IPS-18a (cell line): ENCODE data around the gene CD4.

Experiments
- H3K27ac ChIP-seq: one replicate; pipeline ENCODE4 v1.5.1; 2013; ENCODE audit warnings: low read length
- H3K27me3 ChIP-seq: one replicate; pipeline ENCODE4 v1.6.1; 2013; ENCODE audit warnings: mild to moderate bottlenecking, low read length; ENCODE audit not compliant: control insufficient read depth, insufficient read depth
- H3K36me3 ChIP-seq: one replicate; pipeline ENCODE4 v1.6.1; 2013; ENCODE audit warnings: low read depth, low read length; ENCODE audit not compliant: control insufficient read depth
- H3K4me1 ChIP-seq: one replicate; pipeline ENCODE4 v1.6.1; 2013; ENCODE audit warnings: low read depth, low read length; ENCODE audit not compliant: control insufficient read depth
- H3K4me3 ChIP-seq: one replicate; pipeline ENCODE4 v1.5.1; 2013; ENCODE audit warnings: low read length
- H3K9ac ChIP-seq: one replicate; pipeline ENCODE4 v1.6.1; 2013; ENCODE audit warnings: mild to moderate bottlenecking, low read length, moderate library complexity
- H3K9me3 ChIP-seq: one replicate; pipeline ENCODE4 v1.6.1; 2013; ENCODE audit warnings: low read depth, low read length; ENCODE audit not compliant: control insufficient read depth

The CD4 gene

DNA sequence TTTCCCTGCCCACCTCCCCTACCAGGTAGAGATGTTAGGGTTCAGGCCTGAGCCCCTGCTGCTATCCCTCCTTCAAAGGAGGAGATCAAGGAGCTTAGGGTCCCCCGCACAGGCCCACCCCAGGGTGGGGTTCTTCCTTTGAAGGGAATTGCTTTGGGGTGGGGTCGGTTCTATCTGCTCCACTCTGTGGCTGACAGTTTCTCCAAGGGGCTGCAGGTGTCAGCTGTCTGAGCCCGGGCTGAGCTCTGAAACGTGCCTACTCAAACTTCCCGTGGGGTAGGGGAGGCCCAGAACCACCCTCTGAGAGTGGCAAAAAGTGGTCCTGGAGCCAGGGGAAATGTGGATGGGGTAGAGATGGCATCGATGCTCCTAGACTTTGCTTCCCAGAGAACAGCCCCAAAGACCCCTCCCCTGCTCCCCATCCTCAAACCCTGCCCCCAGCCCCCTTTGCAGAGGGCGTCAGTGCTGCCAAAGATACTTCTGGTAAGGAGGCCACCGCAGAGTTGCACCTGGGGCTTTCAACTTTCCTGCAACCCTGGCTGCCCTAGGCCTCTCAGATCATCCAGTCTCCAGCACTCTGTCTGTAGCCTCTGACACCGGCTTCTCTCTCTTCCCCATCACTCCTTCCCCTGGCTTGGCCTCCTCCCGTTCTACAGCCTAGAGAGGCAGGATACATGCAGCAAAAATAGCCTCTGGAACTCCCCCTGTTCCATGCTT lies 6.3 kb upstream of the CD4 start:
- Histone ChIP-seq H3K36me3 (no peaks in the 10 kb centered on the region), H3K9ac (no peak overlapping the region), H3K9me3 (no peaks in the 10 kb centered on the region), H3K27me3 (peaks cover 5% of the 10 kb centered on the region), H3K4me3 (no peak overlapping the region), H3K4me1 (peaks cover 8% of the 10 kb centered on the region), H3K27ac (no peak overlapping the region)

DNA sequence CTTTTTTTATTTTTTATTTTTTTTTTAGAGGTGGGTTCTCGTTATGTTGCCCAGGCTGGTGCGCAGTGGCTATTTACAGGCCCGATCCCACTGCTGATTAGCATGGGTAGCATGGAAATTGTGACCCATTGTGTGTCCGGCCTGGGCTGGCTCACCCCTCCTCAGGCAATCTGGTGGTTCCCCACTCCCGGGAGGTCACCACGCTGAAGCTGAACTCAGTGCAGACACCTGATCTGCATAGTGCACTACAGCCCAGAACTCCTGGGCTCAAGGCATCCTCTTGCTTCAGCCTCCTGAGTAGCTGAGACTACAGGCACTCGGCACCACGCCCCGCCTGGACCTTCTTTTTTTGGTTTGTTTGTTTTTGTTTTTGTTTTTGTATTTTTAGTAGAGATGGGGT lies 5.5 kb upstream of the CD4 start:
- Histone ChIP-seq H3K27me3 (no peaks in the 10 kb centered on the region), H3K4me1 (peaks cover 8% of the 10 kb centered on the region), H3K4me3 (no peak overlapping the region), H3K9ac (no peak overlapping the region), H3K36me3 (no peaks in the 10 kb centered on the region), H3K9me3 (no peaks in the 10 kb centered on the region), H3K27ac (no peak overlapping the region)

DNA sequence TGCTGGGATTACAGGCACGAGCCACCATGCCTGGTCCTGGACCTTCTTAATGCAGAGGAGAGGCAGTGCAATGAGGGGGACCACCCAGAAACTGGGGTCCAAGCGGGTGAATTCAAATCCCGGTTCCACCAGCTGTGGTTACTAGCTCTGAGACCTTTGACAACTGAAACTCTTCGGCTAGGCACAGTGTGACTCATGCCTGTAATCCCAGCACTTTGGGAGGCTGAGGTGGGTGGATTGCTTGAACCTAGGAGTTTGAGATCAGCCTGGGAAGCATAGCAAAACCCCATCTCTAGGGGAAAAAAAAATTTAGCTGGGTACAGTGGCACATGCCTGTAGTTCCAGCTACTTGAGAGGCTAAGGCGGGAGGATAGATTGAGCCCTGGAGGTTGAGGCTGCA lies 5.0 kb upstream of the CD4 start:
- no peaks in the 10 kb centered on the region for H3K36me3 ChIP-seq
- no peak overlapping the region for H3K9ac ChIP-seq
- no peak overlapping the region for H3K27ac ChIP-seq
- H3K4me1 ChIP-seq, result peaks cover 8% of the 10 kb centered on the region
- no peak overlapping the region for H3K4me3 ChIP-seq
- no peaks in the 10 kb centered on the region for H3K9me3 ChIP-seq
- no peaks in the 10 kb centered on the region for H3K27me3 ChIP-seq

DNA sequence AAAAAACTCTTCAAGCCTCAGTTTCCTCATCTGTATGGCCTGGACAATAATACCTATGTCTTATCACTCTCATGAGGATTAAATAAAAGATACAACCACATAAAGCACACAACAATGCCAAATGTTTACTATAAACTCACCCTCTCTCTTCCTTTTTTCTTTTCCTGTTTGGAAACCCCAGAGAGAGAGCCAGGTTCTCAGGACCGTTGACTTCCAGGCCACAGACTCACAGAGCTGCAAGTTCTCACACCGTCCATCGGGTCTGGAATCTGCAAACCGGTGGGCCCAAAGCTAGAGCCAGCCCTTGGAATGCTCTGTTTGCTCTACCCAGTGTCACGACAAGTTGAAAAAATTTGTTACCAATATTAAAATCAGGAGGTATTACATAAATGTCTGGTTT lies 4.6 kb upstream of the CD4 start:
- Histone ChIP-seq H3K36me3 (no peaks in the 10 kb centered on the region), H3K4me1 (peaks cover 8% of the 10 kb centered on the region)

DNA sequence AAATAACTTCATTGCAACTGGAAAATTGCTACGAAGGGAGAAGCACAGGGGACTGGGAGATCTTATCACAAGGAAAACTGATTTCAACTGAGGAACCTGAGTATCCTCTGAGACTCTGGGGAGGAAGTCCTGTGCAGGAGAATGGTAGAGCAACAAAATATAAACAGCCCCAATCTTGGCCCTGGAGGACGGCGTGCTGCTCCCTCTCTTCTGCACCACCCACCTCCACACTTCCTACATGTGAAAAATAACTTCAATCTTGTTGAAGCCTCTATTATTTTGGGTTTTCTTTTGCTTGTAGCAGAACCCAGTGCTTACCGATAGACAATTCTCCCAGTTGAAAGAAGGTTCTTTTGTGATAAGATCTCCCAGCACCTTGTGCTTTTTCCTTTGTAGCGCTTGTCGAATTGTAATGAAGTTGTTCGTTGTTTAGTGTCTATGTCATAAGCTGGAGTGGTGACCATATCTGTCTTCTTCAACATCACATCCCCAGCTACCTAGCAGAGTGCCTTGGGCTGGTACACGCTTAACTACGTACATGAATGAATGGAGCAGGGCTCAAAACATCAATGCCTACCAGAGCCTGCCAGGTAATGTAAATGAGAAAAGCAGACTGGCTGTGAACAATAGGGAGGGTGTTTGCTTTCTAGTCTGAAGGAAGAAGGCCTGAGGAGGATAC lies 2.8 kb upstream of the CD4 start:
- no peaks in the 10 kb centered on the region for H3K9me3 ChIP-seq
- H3K36me3 ChIP-seq, result no peaks in the 10 kb centered on the region
- no peaks in the 10 kb centered on the region for H3K27me3 ChIP-seq
- H3K4me1 ChIP-seq, result peaks cover 8% of the 10 kb centered on the region
- H3K27ac ChIP-seq, result no peak overlapping the region
- no peak overlapping the region for H3K9ac ChIP-seq
- H3K4me3 ChIP-seq, result no peak overlapping the region

More for the DNA sequence above, 4.6 kb upstream of the CD4 start:
- H3K4me3 ChIP-seq, result no peak overlapping the region
- H3K27me3 ChIP-seq, result no peaks in the 10 kb centered on the region
- H3K9me3 ChIP-seq, result no peaks in the 10 kb centered on the region
- no peak overlapping the region for H3K9ac ChIP-seq
- no peak overlapping the region for H3K27ac ChIP-seq

DNA sequence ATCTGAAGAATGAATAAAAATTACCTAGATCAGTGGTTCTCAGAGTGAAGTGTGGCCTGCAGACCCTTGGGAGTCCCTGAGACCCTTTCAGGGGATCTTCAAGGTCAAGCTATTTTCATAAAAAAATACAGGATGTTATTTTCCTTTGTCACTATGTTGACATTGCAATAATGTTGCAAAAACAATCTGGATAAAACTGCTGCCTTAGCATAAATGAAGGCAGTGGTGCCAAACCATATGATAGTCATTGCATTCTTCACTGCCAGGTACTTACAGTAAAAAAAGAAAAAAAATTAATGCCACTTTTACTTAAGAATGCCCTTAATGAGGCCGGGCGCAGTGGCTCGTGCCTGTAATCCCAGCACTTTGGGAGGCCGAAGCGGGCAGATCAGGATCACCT lies 2.0 kb upstream of the CD4 start:
- no peak overlapping the region for H3K9ac ChIP-seq
- no peaks in the 10 kb centered on the region for H3K9me3 ChIP-seq
- H3K4me1 ChIP-seq, result peaks cover 9% of the 10 kb centered on the region

DNA sequence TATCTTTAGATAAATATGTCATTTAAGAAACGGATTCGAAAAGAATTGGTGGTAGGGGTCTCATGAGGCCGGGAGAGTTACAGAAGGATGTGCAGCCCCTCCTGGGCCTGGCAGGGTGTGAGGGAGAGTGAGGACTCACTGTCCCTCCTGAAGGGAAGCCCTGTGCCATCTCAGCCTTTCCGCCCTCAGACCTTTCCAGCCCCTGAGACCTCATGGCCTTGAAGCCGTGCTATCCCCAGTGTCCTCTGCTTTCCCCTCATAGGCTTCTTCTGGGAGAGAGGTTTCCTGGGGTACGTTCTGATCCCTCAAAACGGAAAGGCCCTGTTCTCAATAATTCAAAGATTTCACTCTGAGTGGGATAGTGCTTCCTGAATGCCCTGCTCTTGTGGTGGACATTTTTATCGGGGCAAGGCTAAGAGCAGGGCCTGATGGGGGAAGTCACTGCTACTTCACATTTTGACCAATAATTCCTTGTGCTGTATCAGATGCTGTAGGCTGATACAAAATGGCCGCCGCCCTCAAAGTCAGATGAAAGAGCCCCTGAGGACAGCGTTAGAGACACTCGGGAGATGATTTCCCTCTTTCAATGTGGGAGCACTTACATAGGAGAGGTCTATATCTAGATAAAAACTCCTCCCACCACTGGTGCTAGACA lies 1.3 kb downstream of the CD4 start:
- no peaks in the 10 kb centered on the region for H3K9me3 ChIP-seq
- H3K27ac ChIP-seq, result no peak overlapping the region
- H3K36me3 ChIP-seq, result no peaks in the 10 kb centered on the region
- H3K4me3 ChIP-seq, result no peak overlapping the region
- peaks cover 7% of the 10 kb centered on the region for H3K27me3 ChIP-seq
- peaks cover 10% of the 10 kb centered on the region for H3K4me1 ChIP-seq
- no peak overlapping the region for H3K9ac ChIP-seq

More for the DNA sequence above, 2.0 kb upstream of the CD4 start:
- Histone ChIP-seq H3K36me3 (no peaks in the 10 kb centered on the region), H3K4me3 (no peak overlapping the region), H3K27me3 (no peaks in the 10 kb centered on the region), H3K27ac (no peak overlapping the region)

DNA sequence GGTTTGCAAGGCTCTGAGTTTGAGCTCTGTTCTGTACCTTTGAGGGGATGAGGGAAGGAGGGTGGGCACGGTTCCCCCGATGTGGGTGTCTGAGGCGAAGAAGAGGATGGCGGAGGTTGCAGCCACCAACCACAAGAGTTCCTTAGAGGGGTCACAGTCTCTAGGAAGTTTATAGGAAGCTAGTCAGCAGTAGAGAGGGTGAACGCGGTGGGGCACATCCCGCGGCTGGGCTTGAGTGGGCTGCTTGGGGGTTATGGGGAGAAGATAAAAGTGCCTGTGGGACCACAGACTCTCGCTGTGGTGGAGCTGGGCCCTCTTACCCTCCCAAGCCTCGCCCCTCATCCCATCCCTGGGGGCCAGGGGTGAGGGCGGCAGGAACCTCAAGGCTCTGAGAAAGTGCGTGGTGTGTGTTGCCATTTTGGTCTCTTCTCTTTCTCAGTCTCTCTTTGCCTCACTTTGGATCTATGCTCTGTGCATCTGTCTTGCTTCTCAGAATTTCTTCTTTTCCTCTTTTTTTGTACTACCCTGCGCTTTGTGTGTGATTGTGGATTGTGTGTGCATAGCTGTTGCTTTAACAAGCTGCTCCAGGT lies 2.7 kb downstream of the CD4 start:
- Histone ChIP-seq H3K27me3 (peaks cover 7% of the 10 kb centered on the region), H3K9me3 (no peaks in the 10 kb centered on the region), H3K9ac (no peak overlapping the region), H3K36me3 (no peaks in the 10 kb centered on the region), H3K4me3 (no peak overlapping the region), H3K27ac (no peak overlapping the region), H3K4me1 (peaks cover 6% of the 10 kb centered on the region)

DNA sequence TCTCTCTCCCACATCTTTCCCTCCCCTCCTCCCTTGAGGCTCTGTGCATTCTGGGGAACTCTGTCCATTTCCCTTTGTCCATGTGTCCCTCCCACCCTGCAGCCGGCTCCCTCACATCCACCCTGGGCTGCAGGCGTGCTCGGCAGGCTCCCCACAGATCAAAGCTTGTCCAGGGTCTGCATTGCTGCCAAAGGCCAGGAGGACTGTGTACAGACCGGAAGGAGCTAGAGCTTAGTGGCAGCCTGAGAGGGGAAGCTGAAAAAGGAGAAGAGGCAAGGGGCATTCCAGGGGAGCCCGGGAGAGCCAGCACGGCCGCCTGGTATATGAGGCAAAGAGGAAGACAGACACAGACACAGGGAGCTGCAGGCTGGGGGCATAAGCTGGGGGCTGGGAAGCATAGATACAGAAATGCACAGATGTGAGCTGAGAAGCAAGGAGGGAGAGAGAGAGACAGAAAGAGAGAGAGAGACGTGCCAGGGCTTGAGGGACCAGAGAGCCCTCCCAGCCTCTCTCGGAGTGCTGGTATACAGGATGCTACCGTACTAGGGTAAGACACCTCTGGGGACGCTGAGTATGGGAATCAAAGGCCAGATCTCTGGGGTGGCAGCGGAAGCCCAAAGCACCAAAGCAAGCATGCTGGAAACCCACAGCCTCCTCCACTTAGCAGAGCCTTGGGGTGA lies 3.3 kb downstream of the CD4 start:
- no peaks in the 10 kb centered on the region for H3K36me3 ChIP-seq
- H3K9me3 ChIP-seq, result no peaks in the 10 kb centered on the region
- peaks cover 2% of the 10 kb centered on the region for H3K4me1 ChIP-seq
- peaks cover 7% of the 10 kb centered on the region for H3K27me3 ChIP-seq
- no peak overlapping the region for H3K9ac ChIP-seq
- no peak overlapping the region for H3K27ac ChIP-seq
- no peak overlapping the region for H3K4me3 ChIP-seq

DNA sequence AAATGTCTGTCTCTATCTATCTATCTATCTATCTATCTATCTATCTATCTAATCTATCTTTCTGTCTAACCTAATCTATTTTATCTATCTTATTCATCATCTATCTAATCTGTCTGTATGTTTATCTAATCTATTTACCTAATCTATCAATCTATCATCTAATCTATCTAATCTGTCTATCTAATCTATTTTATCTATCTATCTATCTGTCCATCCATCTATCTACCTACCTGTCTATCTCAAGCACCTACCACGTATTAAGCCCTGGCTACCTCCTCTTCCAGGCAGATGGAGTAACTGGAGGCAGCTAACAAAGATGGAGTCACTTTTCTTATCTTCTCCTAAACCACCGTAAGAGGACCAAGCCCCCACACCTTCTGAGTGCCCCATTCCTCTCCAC lies 5.8 kb downstream of the CD4 start:
- Histone ChIP-seq H3K27me3 (peaks cover 7% of the 10 kb centered on the region), H3K9ac (no peak overlapping the region), H3K36me3 (no peaks in the 10 kb centered on the region), H3K4me3 (no peak overlapping the region), H3K9me3 (no peaks in the 10 kb centered on the region), H3K27ac (no peak overlapping the region), H3K4me1 (peaks cover 2% of the 10 kb centered on the region)

DNA sequence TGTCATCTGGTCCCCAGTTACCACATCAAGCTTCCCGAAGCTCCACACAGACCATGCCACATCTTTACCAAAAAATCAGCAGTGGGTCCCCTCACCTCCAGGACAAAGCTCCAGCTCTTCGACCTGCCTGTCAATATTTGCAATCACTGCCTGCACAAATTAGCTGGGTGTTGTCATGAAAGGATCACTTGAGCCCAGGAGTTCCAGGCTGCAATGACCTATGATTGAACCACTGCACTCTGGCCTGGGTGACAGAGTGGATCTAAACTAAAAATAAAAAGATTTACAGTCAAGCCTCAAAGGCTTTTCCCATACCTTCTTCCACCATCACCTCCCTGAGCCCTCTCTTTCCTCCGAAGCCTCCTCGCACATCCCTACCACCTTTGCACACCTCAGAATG lies 7.2 kb downstream of the CD4 start:
- peaks cover 7% of the 10 kb centered on the region for H3K27me3 ChIP-seq
- H3K36me3 ChIP-seq, result no peaks in the 10 kb centered on the region
- H3K27ac ChIP-seq, result no peak overlapping the region

More for the DNA sequence above, 7.2 kb downstream of the CD4 start:
- no peak overlapping the region for H3K9ac ChIP-seq
- peaks cover 2% of the 10 kb centered on the region for H3K4me1 ChIP-seq
- H3K9me3 ChIP-seq, result no peaks in the 10 kb centered on the region
- H3K4me3 ChIP-seq, result no peak overlapping the region
